H9 (cell line): ENCODE data around the gene NPHP4. TPM values are rescaled to one million over a fixed set of nuclear protein-coding genes. Genes with fewer than 3 reads are reported as not detected.

Source experiments
- DNase-seq: peaks from one replicate; pipeline ENCODE4 v3.0.0-alpha.2; 2017
- H2AFZ ChIP-seq: one replicate; pipeline ENCODE4 v1.6.1; 2013; ENCODE audit warnings: mild to moderate bottlenecking, low read length, control low read depth, moderate library complexity
- H2AK5ac ChIP-seq: 2 replicates; pipeline ENCODE4 v1.6.1; 2013; ENCODE audit warnings: low read length, control low read depth, mixed read lengths; ENCODE audit not compliant: insufficient read length
- H2BK120ac ChIP-seq: one replicate; pipeline ENCODE4 v1.6.1; 2013; ENCODE audit warnings: low read depth, mild to moderate bottlenecking, low read length, control low read depth, inconsistent platforms; ENCODE audit not compliant: poor library complexity, severe bottlenecking
- H2BK12ac ChIP-seq: 2 replicates; pipeline ENCODE4 v1.6.1; 2013; ENCODE audit warnings: low read length, control low read depth, mixed read lengths, low read depth; ENCODE audit not compliant: insufficient read length
- H2BK15ac ChIP-seq: 2 replicates; pipeline ENCODE4 v1.6.1; 2013; ENCODE audit warnings: low read depth, low read length, control low read depth
- H2BK20ac ChIP-seq: one replicate; pipeline ENCODE4 v1.6.1; 2013; ENCODE audit warnings: low read depth, mild to moderate bottlenecking, low read length, control low read depth, inconsistent platforms; ENCODE audit not compliant: poor library complexity, severe bottlenecking
- H2BK5ac ChIP-seq: 2 replicates; pipeline ENCODE4 v1.6.1; 2013; ENCODE audit warnings: low read length, control low read depth, mixed read lengths; ENCODE audit not compliant: insufficient read length
- H3K14ac ChIP-seq: 2 replicates; pipeline ENCODE4 v1.6.1; 2013; ENCODE audit warnings: low read length, control low read depth; ENCODE audit not compliant: insufficient read depth
- H3K18ac ChIP-seq: 2 replicates; pipeline ENCODE4 v1.6.1; 2013; ENCODE audit warnings: low read depth, mild to moderate bottlenecking, mixed read lengths, low read length, control low read depth; ENCODE audit not compliant: insufficient read length
- H3K23ac ChIP-seq: 2 replicates; pipeline ENCODE4 v1.6.1; 2013; ENCODE audit warnings: low read length, control low read depth, mixed read lengths, low read depth; ENCODE audit not compliant: insufficient read length
- H3K23me2 ChIP-seq: 2 replicates; pipeline ENCODE4 v1.6.1; 2013; ENCODE audit warnings: low read depth, mild to moderate bottlenecking, mixed read lengths, low read length, control low read depth; ENCODE audit not compliant: insufficient read length, poor library complexity, severe bottlenecking
- H3K27ac ChIP-seq: 2 replicates; pipeline ENCODE4 v1.5.1; 2013; ENCODE audit warnings: low read length, control low read depth, mixed read lengths, low read depth; ENCODE audit not compliant: insufficient read length
- H3K27me3 ChIP-seq: 2 replicates; pipeline ENCODE4 v1.6.1; 2013; ENCODE audit warnings: low read length, control low read depth, inconsistent platforms; ENCODE audit not compliant: insufficient read depth
- H3K4ac ChIP-seq: 2 replicates; pipeline ENCODE4 v1.6.1; 2013; ENCODE audit warnings: low read depth, mild to moderate bottlenecking, control low read depth, inconsistent platforms, low read length, moderate library complexity
- H3K4me1 ChIP-seq: 2 replicates; pipeline ENCODE4 v1.6.1; 2013; ENCODE audit warnings: low read length, control low read depth, inconsistent platforms; ENCODE audit not compliant: insufficient read depth
- H3K4me2 ChIP-seq: 2 replicates; pipeline ENCODE4 v1.6.1; 2013; ENCODE audit warnings: low read length, control low read depth, mixed read lengths; ENCODE audit not compliant: insufficient read length, insufficient read depth
- H3K56ac ChIP-seq: 2 replicates; pipeline ENCODE4 v1.6.1; 2013; ENCODE audit warnings: low read depth, mild to moderate bottlenecking, mixed read lengths, low read length, control low read depth; ENCODE audit not compliant: insufficient read length
- H3K79me1 ChIP-seq: 2 replicates; pipeline ENCODE4 v1.6.1; 2013; ENCODE audit warnings: low read depth, mild to moderate bottlenecking, moderate library complexity, low read length, control low read depth, inconsistent platforms; ENCODE audit not compliant: insufficient read depth, poor library complexity, severe bottlenecking
- H3K79me2 ChIP-seq: 2 replicates; pipeline ENCODE4 v1.6.1; 2013; ENCODE audit warnings: low read length, control low read depth, inconsistent platforms; ENCODE audit not compliant: insufficient read depth
- H3K9ac ChIP-seq: 2 replicates; pipeline ENCODE4 v1.6.1; 2013; ENCODE audit warnings: low read length, control low read depth, mixed read lengths; ENCODE audit not compliant: insufficient read length; ENCODE audit errors: extremely low read depth
- H3K9me3 ChIP-seq: one replicate; pipeline ENCODE4 v1.6.1; 2013; ENCODE audit warnings: low read depth, low read length, inconsistent platforms; ENCODE audit not compliant: control insufficient read depth
- H3T11ph ChIP-seq: one replicate; pipeline ENCODE4 v1.6.1; 2013; ENCODE audit warnings: mild to moderate bottlenecking, low read length, control low read depth, inconsistent platforms
- H4K20me1 ChIP-seq: one replicate; pipeline ENCODE4 v1.6.1; 2013; ENCODE audit not compliant: control insufficient read depth, insufficient read length, insufficient read depth
- H4K5ac ChIP-seq: 2 replicates; pipeline ENCODE4 v1.6.1; 2013; ENCODE audit warnings: low read depth, mild to moderate bottlenecking, mixed read lengths, low read length, control low read depth; ENCODE audit not compliant: insufficient read length
- H4K8ac ChIP-seq: replicated peaks from 2 replicates; pipeline ENCODE4 v1.6.1; 2013; ENCODE audit warnings: low read length, control low read depth, mixed read lengths, low read depth; ENCODE audit not compliant: insufficient read length
- H4K91ac ChIP-seq: 2 replicates; pipeline ENCODE4 v1.6.1; 2013; ENCODE audit warnings: low read depth, mild to moderate bottlenecking, moderate library complexity, mixed read lengths, low read length, control low read depth; ENCODE audit not compliant: insufficient read length
- H3K27ac Mint-ChIP-seq, 3 experiments: 2 replicates in 2 of 3; 3 replicates in 1 of 3; pipeline ENCODE4 v1.8.0; 2020 to 2021; ENCODE audit warnings: mixed read lengths in 3 of 3, mild to moderate bottlenecking in 1 of 3, moderate library complexity in 1 of 3
- H3K27me3 Mint-ChIP-seq: 2 replicates; pipeline ENCODE4 v1.8.0; 2021; ENCODE audit warnings: low read depth, mild to moderate bottlenecking, moderate library complexity, mixed read lengths
- H3K36me3 Mint-ChIP-seq, 3 experiments: 2 replicates in 2 of 3; 3 replicates in 1 of 3; pipeline ENCODE4 v1.8.0; 2020 to 2021; ENCODE audit warnings: low read depth in 3 of 3, mixed read lengths in 3 of 3; ENCODE audit not compliant: insufficient read depth in 1 of 3
- H3K4me1 Mint-ChIP-seq, 2 experiments: 2 replicates each; pipeline ENCODE4 v1.8.0; 2020; ENCODE audit warnings: mixed read lengths in 2 of 2
- H3K4me3 Mint-ChIP-seq, 2 experiments: 2 replicates in 1 of 2; 3 replicates in 1 of 2; pipeline ENCODE4 v1.8.0; 2020 to 2021; ENCODE audit warnings: mild to moderate bottlenecking in 2 of 2, mixed read lengths in 2 of 2, moderate library complexity in 1 of 2
- H3K9me3 Mint-ChIP-seq, 2 experiments: 2 replicates in 1 of 2; 3 replicates in 1 of 2; pipeline ENCODE4 v1.8.0; 2020; ENCODE audit warnings: mild to moderate bottlenecking in 2 of 2, mixed read lengths in 2 of 2, moderate library complexity in 1 of 2
- CTCF ChIP-seq: fragments of 200-600 bp; sonication (generic); conservative IDR thresholded peaks from 3 replicates; pipeline ENCODE4 v1.8.0; 2021; ENCODE audit warnings: antibody characterized with exemption, mild to moderate bottlenecking
- WGBS: extraction: QIAGEN DNeasy Blood & Tissue Kit; methylation state at CpG from one replicate; pipeline ENCODE4 v1.1.7; 2013; ENCODE audit warnings: missing lambda C conversion rate, low lambda C conversion rate, mixed read lengths; ENCODE audit not compliant: insufficient read length; ENCODE audit errors: extremely low coverage; 5-methylcytosine and 5-hydroxymethylcytosine counted together
- total RNA-seq: library from RNA; stranded (reverse); gene quantifications from 2 replicates; pipeline ENCODE4 v1.2.1, GENCODE V29; 2021

The NPHP4 gene
- total RNA-seq, 1 experiment from 2014 or later: 17.6 TPM

GRCh38 chr1:5955479-5955977 lies 36.7 kb downstream of the NPHP4 start:
- Histone ChIP-seq H2BK5ac (no peak overlapping the region), H3K14ac (no peak overlapping the region), H3K79me2 (no peaks in the 10 kb centered on the region), H3K4ac (no peak overlapping the region), H2BK12ac (no peak overlapping the region), H4K5ac (no peak overlapping the region), H4K20me1 (no peaks in the 10 kb centered on the region), H3K18ac (no peak overlapping the region), H3K9me3 (no peaks in the 10 kb centered on the region), H3T11ph (no peak overlapping the region), H3K4me1 (no peaks in the 10 kb centered on the region), H2AK5ac (no peak overlapping the region), H2BK20ac (no peak overlapping the region), H3K9ac (no peak overlapping the region), H3K23me2 (peaks cover 4% of the 10 kb centered on the region), H3K4me2 (no peak overlapping the region), H2AFZ (no peak overlapping the region), H3K79me1 (no peaks in the 10 kb centered on the region), H3K23ac (no peak overlapping the region), H3K56ac (no peak overlapping the region), H3K27ac (no peak overlapping the region), H2BK120ac (no peak overlapping the region), H2BK15ac (no peak overlapping the region), H4K91ac (no peak overlapping the region), H3K27me3 (no peaks in the 10 kb centered on the region), H4K8ac (no peak overlapping the region)
- Mint-ChIP-seq H3K27ac (no peak overlapping the region), H3K4me3 (no peak overlapping the region), H3K9me3 (no peaks in the 10 kb centered on the region), H3K36me3 (peaks cover 20 to 37% (median 32%) of the 10 kb centered on the region in 3 experiments), H3K27me3 (no peaks in the 10 kb centered on the region), H3K4me1 (no peaks in the 10 kb centered on the region; a peak in 2 of 4 replicates)
- no peak for TF ChIP-seq CTCF
- WGBS: no CpG with 5 or more reads among the region's 10 CpGs
- DNase-seq: no peak
